ENCODE results near the gene RALGDS.
"Not testable (repeated sequence)": the region's sequence is repeated elsewhere in the genome, so short reads cannot be mapped to it uniquely, and the experiment has no call there.

Gene RALGDS

GRCh38 chr9:133062569-133062968 is 58.5 kb downstream of the RALGDS start:
- H3K27ac ChIP-seq, H3K4me3 ChIP-seq: not testable (repeated sequence)

GRCh38 chr9:133061764-133062145 is 59.3 kb downstream of the RALGDS start, which contains the start of gene CEL:
Gene CEL (plus strand): TSS chr9:133061981. CDS start chr9:133062003, 22 bp downstream.
- peak within 1 kb of the TSS in 5 of 21 experiments; percentile 3 to 35 (median 18) for H3K27ac ChIP-seq

DNA sequence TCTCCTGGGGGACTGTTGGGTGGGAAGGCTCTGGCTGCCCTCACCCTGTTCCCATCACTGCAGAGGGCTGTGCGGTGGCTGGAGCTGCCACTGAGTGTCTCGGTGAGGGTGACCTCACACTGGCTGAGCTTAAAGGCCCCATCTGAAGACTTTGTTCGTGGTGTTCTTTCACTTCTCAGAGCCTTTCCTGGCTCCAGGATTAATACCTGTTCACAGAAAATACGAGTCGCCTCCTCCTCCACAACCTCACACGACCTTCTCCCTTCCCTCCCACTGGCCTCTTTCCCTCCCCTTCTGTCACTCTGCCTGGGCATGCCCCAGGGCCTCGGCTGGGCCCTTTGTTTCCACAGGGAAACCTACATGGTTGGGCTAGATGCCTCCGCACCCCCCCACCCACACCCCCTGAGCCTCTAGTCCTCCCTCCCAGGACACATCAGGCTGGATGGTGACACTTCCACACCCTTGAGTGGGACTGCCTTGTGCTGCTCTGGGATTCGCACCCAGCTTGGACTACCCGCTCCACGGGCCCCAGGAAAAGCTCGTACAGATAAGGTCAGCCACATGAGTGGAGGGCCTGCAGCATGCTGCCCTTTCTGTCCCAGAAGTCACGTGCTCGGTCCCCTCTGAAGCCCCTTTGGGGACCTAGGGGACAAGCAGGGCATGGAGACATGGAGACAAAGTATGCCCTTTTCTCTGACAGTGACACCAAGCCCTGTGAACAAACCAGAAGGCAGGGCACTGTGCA is 59.8 kb downstream of the RALGDS start:
- peak overlapping the region in 5 of 21 experiments; percentile 3 to 35 (median 18) for H3K27ac ChIP-seq
- not testable (repeated sequence) for H3K4me3 ChIP-seq

More at GRCh38 chr9:133061764-133062145, 59.3 kb downstream of the RALGDS start, which contains the start of gene CEL:
- H3K4me3 ChIP-seq: not testable (repeated sequence)

GRCh38 chr9:133060417-133060841 is 60.6 kb downstream of the RALGDS start:
- no peak overlapping the region for H3K27ac ChIP-seq
- no peak overlapping the region for H3K4me3 ChIP-seq

DNA sequence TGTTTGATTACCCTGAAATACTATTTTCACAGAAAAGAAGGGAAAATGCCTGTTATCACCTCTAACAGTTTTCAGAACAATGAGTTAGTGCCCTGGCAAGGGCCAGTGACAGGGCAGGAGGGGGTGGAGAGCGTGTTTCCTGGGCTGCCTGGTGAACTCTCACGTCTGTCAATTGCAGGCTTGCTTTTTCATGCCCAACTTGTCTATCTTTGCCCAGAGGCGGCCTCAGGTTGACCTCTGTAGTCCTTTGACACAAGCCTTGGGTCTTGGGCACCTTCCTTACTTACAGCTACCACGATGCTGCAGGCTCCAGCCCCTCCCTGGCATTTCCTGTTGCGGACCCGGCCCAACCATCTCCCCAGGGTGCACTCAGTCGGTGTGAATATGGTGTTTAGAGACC is 61.4 kb downstream of the RALGDS start:
- no peak overlapping the region for H3K4me3 ChIP-seq
- no peak overlapping the region for H3K27ac ChIP-seq

- Histone ChIP-seq H3K4me3 (no peak overlapping the region), H3K27ac (no peak overlapping the region)
These were observed 62.3 kb downstream of the RALGDS start for GRCh38 chr9:133058550-133059320.

- Histone ChIP-seq H3K27ac (peak overlapping the region in 1 of 21 experiments; percentile 17), H3K4me3 (no peak overlapping the region)
These were observed 63.0 kb downstream of the RALGDS start for GRCh38 chr9:133058071-133058470.

- Histone ChIP-seq H3K4me3 (no peak overlapping the region), H3K27ac (peak overlapping the region in 5 of 21 experiments; percentile 14 to 35 (median 17))
These were observed 63.5 kb downstream of the RALGDS start for GRCh38 chr9:133057553-133057952.

DNA sequence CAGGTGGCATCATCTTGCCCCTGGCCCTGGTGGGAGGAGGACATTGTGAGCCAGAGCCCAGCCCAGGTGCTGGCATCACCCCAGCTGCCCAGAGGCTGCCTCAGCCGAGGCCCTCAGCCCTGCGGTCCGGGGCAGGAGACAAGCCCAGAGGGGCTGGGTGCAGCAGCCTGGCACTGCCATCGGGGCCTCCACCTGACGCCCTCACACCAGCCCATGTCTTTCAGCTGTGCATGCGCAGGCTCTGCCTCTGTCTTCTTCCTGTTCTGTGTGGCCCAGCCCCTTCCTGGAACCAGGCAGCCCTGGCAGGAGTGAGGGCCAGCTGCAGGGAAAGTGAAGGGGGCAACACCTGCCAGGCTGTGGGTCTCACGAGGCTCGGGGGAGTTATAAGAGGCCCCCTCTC is 64.0 kb downstream of the RALGDS start:
- no peak overlapping the region for H3K4me3 ChIP-seq
- peak overlapping the region in 4 of 21 experiments; percentile 14 to 35 (median 26) for H3K27ac ChIP-seq

- H3K27ac ChIP-seq: peak overlapping the region in 3 of 21 experiments; percentile 17 to 35 (median 35)
- no peak overlapping the region for H3K4me3 ChIP-seq
These were observed 64.5 kb downstream of the RALGDS start for GRCh38 chr9:133056533-133056932.

- peak overlapping the region in 1 of 21 experiments; percentile 2 for H3K27ac ChIP-seq
These were observed 65.1 kb downstream of the RALGDS start for GRCh38 chr9:133055788-133056420.

GRCh38 chr9:133054966-133055365 is 66.1 kb downstream of the RALGDS start:
- no peak overlapping the region for H3K4me3 ChIP-seq
- no peak overlapping the region for H3K27ac ChIP-seq

More at GRCh38 chr9:133055788-133056420, 65.1 kb downstream of the RALGDS start:
- H3K4me3 ChIP-seq: no peak overlapping the region

DNA sequence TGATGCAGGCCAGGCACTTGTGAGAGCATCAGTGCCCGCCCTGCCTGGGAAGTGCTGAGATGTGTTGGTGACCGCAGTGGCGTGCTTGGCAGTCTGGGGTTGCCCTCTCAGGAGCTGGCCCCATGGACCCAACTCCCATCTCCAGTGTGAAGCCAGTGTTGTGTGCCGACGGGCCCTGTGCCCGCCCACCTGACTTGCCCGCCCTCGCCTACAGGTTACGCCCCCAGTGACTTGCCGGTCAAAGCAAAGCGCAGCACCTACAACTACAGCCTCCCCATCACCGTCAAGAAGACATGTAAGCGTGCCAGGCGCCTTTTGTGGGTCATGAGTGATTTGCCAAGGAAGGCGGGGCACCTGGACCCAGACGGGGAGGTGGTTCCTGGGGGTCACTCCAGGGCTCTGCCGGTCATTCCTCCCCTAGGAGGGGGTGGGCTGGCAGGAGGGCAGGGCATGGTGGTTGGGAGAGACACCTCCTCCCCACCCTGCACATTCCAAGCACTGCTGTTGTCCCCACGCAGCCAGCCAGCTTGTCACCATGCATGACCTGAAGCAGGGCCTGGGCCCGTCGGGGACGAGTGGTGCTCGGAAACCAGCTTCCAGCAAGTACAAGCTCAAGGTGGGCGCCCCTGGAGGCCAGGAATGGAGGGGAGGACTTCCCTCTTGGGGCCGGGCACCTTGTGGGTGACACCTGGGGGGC is 66.7 kb downstream of the RALGDS start:
- Histone ChIP-seq H3K4me3 (no peak overlapping the region), H3K27ac (no peak overlapping the region)

DNA sequence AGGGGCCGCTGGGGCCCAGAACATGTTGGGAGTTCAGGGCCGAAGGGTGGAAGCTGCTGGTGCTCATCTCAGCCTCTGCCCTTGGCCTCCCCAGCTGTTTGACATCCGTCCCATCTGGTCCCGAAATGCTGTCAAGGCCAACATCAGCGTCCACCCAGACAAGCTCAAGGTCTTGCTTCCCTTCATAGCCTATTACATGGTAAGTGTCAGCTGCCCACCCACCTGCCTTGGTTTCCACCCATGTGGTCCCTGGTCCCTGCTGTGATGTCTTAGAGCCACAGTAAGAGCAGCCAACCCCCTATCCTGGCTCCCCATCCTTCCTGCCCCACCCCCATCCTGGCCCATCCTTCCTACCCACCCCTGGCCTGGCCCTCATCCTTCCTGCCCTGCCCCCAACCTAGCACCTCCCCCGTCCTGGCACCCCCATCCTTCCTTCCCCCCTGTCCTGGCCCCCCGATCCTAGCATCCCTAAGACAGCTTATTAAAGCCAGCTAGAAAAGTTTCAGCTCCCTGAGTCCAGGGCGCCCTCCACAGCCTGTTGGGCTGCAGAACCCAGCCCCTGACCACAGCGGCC is 69.0 kb downstream of the RALGDS start:
- H3K4me3 ChIP-seq: no peak overlapping the region
- no peak overlapping the region for H3K27ac ChIP-seq

GRCh38 chr9:133051281-133051900 is 69.6 kb downstream of the RALGDS start:
- Histone ChIP-seq H3K4me3 (no peak overlapping the region), H3K27ac (no peak overlapping the region)

GRCh38 chr9:133050781-133051180 is 70.3 kb downstream of the RALGDS start:
- Histone ChIP-seq H3K27ac (no peak overlapping the region), H3K4me3 (no peak overlapping the region)

DNA sequence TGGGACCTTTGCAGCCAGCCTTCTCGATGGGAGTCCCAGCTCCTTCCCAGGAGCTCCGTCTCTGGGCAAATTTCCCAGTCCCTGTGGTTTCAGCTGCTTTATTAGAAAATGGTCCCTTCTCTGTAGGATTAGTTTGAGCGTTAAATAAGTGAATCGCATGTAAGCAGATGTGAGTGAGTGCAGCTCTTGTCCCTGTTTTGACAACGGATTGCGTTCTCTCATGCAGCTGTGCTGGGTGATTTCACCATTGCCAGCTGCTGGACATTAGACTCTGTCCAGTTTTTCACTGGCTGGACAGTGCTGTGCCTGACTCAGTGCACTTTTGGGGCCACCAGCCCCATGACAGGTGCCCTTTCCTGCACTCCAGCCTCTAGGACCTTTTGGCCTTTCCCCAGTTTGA is 70.9 kb downstream of the RALGDS start:
- H3K4me3 ChIP-seq: no peak overlapping the region
- no peak overlapping the region for H3K27ac ChIP-seq

- Histone ChIP-seq H3K27ac (no peak overlapping the region), H3K4me3 (no peak overlapping the region)
These were observed 72.0 kb downstream of the RALGDS start for GRCh38 chr9:133049043-133049442.

DNA sequence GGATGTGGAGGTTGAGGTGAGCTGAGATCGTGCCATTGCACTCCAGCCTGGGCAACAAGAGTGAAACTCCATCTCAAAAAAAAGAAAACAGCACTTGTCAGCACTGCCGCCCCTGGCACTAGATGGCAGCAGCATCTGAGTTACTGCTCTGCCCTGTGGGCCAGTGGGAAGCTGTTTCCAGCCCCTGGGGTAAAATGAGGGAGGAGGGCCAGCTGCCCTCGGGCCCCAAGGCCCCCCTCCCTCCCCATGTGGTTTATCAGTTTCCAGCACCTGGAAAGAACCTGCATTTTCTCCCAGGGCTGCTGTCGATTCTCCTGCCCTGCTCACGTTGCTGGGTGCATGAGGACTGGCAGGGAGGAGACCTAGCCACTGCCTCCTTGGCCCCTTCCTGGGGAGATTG is 72.4 kb downstream of the RALGDS start:
- Histone ChIP-seq H3K27ac (no peak overlapping the region), H3K4me3 (no peak overlapping the region)
